GM18505 (cell line): ENCODE data around the gene PRCC.

Experiments used
- ATAC-seq: cut with Tn5 transposase; IDR thresholded peaks from one replicate; pipeline ENCODE4 v1.9.1; 2021; ENCODE audit not compliant: unreplicated experiment
- POLR2A ChIP-seq: IDR thresholded peaks from 4 replicates; pipeline ENCODE4 v1.6.1; 2011; ENCODE audit warnings: borderline replicate concordance; ENCODE audit not compliant: insufficient read depth, insufficient read length; ENCODE audit errors: extremely low read depth

Gene PRCC

DNA sequence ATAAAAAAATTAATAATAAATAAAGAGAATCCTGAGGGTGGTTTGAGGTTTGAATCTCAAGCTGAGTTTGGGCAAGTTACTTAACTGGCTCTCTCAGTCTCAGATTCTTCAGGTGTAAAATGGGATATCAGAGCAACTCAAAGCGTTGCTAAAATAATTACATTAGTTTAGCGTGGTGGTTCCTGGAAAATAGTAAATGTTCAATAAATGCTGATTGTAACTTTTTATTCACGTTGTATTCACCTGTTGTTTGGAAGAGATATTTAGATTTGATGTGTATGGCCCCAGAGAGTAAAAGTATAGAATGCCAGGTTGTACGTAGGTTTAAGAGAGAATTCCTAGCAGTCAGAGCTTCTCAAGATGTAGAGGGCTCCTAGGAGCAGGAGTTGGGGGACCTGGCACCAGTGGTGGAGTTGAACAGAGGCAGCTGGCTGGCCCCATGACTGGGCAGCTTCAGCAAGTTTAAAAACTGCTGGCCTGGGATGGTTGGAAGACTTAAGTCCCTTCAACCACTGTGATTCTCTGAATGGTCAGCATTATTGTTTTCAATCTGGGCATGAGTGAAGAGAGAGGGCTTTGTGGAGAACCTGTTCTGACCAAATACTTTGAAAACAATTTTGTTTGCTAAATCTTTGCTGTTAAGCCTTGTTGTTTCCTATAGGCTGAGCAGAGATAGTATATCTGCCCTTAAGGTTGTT is 22.4 kb downstream of the PRCC start:
- TF ChIP-seq POLR2A, result no peak
- no peak for ATAC-seq

DNA sequence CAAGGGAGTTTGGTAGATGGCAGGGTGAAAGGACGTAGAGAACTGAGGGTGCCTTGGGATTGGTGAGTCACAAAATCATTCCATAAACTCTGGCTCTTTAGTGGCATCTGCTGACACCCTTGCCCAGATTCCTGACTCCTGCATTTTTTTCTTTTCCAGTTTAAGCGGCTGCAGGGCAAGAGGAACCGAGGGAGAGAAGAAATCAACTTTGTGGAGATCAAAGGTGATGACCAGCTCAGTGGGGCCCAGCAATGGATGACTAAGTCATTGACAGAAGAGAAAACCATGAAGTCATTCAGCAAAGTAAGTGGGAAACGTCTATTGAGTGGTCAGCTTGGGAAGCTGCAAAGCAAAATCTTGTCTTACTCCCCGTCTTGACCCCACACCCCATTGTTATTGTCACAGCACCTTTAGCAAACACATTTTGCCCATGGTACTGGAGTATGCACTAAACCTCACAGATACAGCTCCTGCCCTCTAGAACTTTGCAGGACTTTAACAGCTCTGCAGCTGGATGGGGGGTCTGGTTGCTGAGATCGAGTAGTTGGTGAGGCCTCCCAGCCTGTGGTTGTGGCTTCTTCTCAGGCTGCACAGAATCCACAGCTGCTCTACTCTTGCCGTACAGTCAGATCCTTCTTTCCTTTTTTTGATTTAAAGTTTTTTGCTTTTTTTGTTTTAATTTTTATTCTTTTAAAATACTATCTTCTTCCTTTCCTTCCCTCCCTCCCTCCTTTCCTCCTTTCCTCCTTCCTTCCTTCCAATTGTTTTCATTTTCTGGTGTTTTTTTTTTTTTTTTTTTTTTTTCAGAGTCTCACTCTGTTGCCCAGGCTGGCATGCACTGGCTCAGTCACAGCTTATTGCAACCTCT is 27.4 kb downstream of the PRCC start:
- no peak for TF ChIP-seq POLR2A
- no peak for ATAC-seq

DNA sequence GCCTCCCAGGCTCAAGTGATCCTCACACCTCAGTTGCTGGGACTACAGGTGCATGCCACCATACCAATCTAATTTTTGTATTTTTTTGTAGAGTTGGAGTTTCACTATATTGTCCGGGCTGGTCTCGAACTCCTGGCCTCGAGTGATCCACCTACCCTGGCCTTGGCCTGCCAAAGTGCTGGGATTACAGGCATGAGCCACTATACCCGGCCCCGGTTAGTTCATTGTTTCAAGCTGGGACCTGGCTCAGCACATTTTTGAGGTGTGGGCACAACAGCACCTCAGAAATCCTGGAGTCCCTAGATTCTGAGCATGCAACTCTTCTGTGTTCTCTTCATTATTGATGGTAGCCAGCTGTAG is 28.0 kb downstream of the PRCC start:
- ATAC-seq, result no peak
- no peak for TF ChIP-seq POLR2A

DNA sequence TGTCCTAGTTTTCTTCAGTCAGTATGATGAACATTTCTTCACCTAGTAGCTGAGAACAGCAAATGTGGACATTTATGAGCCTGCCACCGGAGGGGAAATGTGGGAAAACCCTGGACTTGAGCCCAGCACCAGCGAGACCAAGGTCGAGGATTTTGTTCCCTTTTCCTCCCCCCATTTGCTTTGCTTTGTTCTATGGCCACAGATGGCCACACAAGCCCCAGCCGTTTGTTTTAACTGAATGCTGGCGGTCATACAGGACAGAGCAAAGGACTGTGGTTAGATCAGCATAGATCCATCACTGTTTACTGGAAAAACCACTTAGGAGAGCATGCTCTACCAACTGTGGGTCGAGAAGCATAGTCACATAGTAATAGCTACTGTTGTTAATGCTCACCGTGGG is 28.5 kb downstream of the PRCC start:
- no peak for ATAC-seq
- no peak for TF ChIP-seq POLR2A

DNA sequence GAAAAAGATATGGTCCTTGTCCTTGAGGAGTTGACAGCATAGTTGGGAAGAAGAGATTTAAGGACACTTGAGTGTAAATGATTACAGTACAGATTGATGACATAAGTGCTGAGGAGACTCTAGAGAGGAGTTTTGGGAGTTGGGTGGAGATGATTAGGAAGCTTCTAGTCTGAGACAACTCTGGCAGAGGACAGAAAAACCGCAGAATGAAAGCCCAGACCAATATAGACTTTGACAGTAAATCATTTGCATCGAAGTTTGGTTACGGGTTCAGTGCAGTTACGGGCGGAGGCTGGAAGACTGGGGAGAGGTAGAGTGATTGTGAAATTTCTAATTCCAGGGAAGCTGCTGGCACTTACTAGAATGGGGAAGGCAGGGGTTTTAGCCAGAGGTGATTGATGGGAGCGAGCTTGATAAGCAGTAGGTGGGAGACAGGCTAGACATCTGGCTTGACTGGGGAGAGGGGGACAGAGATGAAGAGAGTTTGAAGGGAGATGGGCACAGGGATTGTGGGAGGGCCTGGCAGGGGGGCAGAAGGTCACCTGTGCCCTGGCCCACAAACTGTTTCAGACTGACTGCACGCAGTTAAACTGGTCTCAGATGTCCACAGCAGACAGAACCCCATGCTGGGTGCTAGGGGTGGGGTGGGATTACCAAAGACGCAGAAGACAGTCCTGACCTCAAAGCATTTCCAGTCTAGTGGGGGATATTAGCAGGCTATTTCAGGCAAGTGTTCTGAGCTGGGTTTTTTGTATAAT is 29.2 kb downstream of the PRCC start:
- TF ChIP-seq POLR2A, result no peak
- no peak for ATAC-seq

DNA sequence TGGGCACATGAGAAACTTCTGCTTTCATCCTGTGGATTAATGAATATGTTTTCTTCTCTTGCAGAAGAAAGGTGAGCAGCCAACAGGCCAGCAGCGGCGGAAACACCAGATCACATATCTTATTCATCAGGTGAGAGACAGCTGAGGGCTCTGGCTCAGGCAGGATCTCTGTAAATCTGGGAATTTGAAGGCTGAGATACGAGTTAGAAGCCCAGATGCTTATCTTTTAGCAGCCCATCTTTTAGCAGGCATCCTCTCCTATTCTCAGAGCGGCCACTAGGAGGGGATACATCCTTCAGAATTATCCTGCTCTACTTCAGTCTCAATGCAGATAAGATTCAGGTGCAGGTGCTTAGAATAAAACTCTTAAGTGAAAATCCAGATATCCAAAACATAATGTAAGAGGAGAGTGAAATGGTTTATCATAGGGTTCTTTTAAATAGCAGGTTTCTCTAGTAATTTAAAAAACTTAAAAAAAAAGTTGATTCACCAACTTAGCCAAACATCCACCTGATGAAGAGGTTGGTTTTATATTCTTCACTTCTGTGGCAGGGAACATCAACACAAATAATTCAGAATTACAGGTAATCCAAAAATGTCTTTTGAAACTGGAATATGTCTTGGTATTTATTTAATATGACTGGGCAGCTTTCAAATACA is 30.0 kb downstream of the PRCC start:
- no peak for TF ChIP-seq POLR2A
- ATAC-seq, result no peak

DNA sequence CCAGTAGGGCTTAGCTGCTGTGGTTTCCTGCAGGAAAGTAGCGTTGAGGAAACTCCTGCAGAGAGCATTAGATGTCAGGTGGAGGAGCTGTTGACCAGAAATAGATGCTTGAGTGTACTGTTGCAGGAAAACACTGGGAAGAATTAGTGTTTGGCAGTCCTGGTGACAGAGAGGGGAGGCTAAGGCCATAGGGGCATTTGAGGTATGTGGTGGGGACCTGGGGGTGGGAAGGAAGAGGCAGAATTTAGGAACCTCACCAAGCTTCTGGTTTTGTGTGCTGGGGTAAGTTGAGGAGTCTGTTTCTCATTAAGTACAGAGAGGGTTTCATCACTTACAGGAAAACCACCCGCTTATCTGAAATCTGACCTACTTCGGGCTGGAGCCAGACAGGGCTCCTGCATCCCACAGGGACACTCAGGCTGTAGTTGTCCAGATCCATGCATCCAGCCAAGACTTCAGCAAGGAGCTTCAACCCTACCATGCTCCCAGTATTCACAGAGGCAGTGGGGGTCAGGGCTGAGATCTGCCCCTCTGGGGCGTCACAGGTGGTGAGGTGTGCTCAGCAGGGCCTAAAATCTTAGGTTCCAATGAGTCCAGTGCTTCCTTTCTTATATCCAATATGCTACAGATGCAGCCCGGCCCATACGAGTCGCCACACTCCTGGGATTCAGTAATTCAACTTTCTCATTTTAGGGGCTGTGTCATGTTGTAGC is 34.2 kb downstream of the PRCC start:
- no peak for TF ChIP-seq POLR2A
- ATAC-seq, result no peak

DNA sequence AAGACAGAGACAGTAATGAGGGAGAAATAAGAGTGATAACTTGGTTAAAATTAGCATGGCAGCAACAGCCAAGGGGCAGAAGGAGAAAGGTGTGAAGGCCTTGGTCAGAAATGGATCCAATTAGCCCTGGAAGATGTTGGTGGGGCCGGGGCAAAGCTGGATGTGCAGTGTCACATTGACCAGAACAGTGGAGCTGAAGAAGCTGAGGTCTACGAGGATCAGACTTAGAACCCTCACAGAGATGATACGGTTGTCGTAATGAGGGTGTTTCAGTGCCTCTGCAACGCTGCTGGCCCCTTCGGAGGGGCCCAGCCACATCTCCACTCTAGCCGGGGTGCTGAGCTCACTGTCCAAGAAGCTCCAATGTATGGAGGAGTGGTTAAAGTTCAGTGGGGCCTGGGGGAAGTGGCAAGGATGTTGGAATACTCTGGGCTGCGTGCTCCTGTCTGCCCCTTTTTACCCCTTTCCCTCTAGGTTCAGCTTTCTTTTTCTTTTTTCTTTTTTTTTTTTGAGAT is 35.1 kb downstream of the PRCC start:
- no peak for TF ChIP-seq POLR2A
- ATAC-seq, result no peak

DNA sequence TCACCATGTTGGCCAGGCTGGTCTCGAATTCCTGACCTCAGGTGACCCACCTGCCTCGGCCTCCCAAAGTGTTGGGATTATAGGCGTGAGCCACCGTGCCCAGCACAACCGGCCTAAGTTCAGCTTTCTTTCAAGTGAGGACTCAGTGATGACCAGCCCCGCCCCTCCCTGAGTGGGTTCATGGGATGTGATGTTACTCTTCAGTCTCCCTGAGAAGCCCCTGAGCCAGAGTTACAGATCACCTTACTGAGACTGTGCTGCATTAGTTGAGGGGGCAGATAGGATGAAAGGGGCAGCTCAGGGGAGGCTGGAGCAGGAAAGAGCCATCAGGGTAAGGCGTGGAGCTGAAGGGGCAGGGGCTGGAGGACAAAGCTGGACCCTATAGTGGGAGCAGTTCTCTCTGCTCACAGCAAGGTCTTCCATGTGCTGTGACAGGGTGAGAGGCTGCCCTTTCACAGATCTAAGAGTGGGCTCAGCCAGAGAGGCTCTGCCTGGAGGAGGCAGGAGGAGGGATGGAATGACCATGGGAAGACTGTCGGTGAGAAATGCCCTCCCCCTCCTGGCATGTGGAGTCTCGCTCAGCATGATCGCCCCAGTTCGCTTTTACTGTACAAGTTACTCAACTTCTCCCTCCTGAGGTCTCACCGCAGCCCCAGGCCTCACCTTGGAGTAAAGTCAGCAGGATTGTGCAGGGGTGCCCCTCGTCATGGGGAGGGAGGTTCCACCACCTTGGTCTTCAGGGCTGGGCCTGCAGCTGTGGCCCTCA is 35.9 kb downstream of the PRCC start:
- no peak for TF ChIP-seq POLR2A
- ATAC-seq, result no peak

DNA sequence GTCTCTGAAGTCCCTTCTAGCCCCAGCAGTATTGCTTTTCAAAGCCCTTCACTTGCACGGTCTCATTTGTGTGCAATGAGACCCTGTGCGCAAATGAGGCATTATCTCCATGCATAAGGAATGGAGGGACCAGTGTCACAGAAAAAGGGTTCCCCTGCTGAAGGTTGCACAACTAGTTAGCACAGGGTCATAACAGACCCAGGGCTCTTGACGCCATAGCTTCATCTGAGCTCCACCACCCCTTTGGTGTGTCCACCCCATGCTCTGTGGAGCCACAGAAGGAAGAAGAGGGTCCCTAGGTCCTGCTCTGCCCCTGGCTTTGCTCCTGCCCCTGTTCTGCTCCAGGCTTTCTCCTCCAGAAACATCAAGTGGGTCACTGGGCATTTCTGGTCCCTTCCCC is 36.7 kb downstream of the PRCC start:
- TF ChIP-seq POLR2A, result no peak
- ATAC-seq, result no peak

DNA sequence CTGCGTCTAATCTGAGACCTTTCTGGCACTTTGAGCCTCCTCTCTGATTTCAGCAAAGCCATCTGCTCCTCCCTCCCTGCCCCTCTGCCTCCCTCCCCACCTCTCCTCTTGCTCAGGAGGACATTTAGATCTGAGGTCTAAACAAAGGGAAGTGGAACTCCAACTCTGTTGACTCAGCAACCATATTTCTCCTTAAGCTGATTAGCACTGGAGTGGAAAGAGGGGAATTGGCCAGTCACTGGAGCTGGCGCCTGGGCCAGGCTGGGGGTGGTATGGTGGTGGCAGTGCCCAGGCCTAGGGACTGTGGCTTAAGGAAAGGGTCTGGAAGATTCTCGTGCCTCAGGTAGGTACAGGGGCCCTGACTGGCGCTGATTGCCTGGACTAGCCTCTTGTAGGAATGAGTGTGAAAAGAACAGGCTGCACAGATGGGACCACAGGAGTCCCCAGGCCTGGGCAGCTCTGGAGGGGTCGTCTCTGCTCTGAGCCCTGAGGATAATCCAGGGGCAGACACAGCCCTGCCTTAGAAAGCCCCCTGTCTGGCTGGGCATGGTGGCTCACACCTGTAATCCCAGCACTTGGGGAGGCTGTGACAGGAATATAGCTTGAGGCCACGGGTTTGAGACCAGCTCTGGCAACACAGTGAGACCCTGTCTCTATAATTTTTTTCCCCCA is 37.4 kb downstream of the PRCC start:
- no peak for TF ChIP-seq POLR2A
- ATAC-seq, result no peak
